ENCODE results near the gene AXIN1.
"Not testable (repeated sequence)": the region's sequence is repeated elsewhere in the genome, so short reads cannot be mapped to it uniquely, and the experiment has no call there.

Gene AXIN1

DNA sequence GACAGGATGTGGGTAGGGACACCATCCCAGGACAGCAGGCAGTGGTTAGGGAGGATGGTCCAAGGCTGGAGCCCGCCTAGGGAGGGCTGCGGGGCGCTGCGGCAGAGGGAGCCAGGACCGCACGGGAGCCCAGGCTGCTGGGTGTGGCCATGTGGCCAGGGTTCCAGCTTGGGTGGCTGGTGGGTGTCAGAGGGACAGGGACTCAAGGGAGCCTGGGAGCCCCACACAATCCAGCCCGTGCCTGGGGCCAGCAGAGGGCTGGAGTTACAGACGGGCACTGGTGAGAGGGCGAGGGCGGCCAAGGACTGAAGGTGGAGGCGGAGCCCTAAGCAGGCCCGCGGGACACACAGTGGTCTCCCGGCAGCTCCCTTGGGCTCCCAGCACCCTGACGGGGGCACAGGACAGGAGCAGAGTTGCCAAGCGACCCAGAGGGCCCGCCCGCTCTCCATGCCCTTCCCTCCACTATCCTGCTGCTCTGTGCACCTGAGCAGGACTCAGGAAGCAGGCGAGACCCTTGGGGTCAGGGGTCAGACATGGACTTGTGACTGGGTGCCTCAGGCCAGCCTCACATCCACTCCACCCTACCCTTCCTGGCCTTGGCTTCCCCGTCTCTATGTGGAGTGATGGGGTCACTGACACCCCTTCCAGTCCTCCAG, 10.7 kb upstream of the AXIN1 start:
- in situ Hi-C loops (cut with MboI; ENCODE audit: low pct_unique_long_range_greater_than_20kb, low sequenced_read_pairs, unreplicated experiment) = no loop called here
- TF ChIP-seq, protein P1, sequence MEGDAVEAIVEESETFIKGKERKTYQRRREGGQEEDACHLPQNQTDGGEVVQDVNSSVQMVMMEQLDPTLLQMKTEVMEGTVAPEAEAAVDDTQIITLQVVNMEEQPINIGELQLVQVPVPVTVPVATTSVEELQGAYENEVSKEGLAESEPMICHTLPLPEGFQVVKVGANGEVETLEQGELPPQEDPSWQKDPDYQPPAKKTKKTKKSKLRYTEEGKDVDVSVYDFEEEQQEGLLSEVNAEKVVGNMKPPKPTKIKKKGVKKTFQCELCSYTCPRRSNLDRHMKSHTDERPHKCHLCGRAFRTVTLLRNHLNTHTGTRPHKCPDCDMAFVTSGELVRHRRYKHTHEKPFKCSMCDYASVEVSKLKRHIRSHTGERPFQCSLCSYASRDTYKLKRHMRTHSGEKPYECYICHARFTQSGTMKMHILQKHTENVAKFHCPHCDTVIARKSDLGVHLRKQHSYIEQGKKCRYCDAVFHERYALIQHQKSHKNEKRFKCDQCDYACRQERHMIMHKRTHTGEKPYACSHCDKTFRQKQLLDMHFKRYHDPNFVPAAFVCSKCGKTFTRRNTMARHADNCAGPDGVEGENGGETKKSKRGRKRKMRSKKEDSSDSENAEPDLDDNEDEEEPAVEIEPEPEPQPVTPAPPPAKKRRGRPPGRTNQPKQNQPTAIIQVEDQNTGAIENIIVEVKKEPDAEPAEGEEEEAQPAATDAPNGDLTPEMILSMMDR (IDR thresholded peaks at IDR 0.05; ENCODE audit: extremely low read depth, insufficient read depth, missing control alignments) = no peak
- no peak for DNase-seq (ENCODE audit: low spot score)

DNA sequence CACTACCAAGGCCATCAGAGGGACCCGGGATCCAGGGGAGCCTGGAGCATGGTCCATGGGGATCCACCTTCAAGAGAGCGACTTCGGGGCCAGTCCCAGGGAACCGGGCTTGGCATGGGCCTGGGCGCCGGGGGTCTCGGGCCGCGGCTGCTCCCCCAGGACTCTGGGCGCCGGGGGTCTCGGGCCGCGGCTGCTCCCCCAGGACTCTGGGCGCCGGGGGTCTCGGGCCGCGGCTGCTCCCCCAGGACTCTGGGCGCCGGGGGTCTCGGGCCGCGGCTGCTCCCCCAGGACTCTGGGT, 10.1 kb upstream of the AXIN1 start:
- DNase-seq (ENCODE audit: low spot score); in situ Hi-C loops (cut with MboI; ENCODE audit: low pct_unique_long_range_greater_than_20kb, low sequenced_read_pairs, unreplicated experiment): not testable (repeated sequence)

DNA sequence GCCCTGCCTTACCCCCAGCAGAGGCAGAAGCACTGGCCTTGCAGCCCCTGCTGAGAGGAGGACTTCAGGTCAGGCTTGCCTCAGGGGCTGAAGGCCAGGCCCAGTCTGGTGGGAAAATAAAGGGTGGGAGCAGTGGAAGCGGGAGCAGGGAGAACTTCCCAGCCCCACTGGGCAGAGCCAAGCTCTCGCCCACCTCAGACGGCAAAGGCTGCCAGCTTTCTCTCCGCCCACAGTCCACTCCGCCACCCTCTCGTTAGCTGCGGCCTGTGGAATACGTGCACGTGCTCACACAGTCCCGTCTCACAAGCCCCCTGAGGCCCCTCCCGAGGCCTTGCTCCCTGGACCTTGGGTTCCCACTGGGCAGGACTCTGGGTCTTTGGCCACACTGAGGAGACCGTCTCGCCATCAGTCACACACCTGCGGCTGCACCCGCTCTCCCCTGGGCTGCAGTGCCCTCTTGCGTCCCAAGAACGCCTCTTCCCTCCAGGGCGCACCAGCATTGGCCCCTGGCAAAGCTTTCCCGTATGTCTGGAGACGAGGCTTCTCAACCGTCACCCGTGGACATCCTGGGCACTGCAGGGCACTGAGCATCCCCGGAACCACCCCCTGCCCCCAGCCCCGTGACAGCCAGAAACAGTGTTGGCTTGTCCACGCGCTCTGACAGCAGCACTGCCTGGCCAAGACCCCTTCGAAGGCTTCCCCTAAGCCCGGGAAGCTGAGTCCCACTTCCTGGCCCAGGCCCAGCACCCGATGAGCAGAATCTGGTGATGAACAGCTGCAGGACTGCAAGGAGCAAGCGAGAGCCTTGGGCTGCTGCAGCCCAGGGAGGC, 9.6 kb upstream of the AXIN1 start:
- in situ Hi-C loops (cut with MboI; ENCODE audit: low pct_unique_long_range_greater_than_20kb, low sequenced_read_pairs, unreplicated experiment) = no loop called here
- DNase-seq (ENCODE audit: low spot score) = peak; percentile 96

DNA sequence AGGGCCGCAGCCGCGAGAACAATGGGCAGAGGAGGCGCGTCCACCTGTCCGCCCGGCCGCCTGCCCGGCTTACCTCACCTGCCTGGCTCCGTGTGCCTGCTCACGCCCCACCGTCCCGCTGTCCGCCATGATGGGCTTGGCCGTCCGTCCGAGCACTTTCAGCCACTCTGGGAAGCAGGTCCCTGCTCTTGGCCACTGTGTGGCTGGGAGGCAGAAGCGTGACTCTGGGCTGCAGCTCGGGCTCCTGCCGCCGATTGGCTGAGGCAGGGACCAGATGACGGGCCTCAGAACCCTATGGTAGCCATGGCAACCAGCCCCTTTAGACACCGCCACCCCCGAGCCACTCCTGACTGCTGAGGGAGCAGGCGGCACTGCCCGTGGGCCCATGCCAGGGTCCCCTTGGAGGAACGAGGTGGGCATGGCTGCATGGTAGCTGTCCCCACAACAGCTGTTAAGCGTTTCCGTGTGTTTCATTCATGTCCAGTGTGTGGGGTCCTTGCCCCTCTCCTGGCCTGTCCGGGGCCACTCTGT, 8.9 kb upstream of the AXIN1 start:
- in situ Hi-C loops (cut with MboI; ENCODE audit: low pct_unique_long_range_greater_than_20kb, low sequenced_read_pairs, unreplicated experiment) = no loop called here
- TF ChIP-seq, protein P1 (IDR thresholded peaks at IDR 0.05; ENCODE audit: extremely low read depth, insufficient read depth, missing control alignments) = no peak
- DNase-seq (ENCODE audit: low spot score) = no peak

More for the DNA sequence above, 9.6 kb upstream of the AXIN1 start:
- TF ChIP-seq, protein P1 (IDR thresholded peaks at IDR 0.05; ENCODE audit: extremely low read depth, insufficient read depth, missing control alignments) = peak; percentile 96

DNA sequence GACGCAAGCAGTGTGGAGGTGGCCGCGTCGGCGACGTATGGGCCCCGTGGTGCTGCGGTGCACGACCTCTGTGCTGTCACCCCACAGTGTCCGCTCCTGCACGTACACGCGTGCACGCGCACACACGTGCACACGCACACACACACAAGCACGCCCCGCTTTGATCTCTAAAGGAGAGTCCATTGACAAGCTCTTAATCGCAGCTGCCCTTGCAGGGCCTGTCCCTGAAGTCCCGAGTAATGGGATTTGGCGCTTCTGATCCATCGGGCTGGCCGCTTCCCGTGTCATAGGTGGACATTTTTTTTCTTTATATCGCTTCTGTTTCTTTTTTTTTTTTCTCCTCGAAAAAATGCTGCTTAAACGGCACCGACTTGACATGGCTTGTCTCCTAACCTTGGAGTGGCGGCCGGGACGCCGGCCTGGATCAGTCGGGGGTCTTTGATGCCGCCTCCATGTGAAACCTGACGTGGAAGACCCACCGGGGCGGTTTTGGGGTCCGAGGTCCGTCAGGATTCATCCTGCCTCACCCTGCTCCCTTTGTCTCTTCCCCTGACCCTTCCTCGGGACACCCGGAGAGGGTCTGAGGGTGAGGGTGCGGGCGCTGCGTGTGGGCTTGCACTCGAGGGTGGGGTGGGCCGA, 8.3 kb upstream of the AXIN1 start:
- no peak for DNase-seq (ENCODE audit: low spot score)
- in situ Hi-C loops (cut with MboI; ENCODE audit: low pct_unique_long_range_greater_than_20kb, low sequenced_read_pairs, unreplicated experiment) = no loop called here
- TF ChIP-seq, protein P1 (IDR thresholded peaks at IDR 0.05; ENCODE audit: extremely low read depth, insufficient read depth, missing control alignments) = no peak

DNA sequence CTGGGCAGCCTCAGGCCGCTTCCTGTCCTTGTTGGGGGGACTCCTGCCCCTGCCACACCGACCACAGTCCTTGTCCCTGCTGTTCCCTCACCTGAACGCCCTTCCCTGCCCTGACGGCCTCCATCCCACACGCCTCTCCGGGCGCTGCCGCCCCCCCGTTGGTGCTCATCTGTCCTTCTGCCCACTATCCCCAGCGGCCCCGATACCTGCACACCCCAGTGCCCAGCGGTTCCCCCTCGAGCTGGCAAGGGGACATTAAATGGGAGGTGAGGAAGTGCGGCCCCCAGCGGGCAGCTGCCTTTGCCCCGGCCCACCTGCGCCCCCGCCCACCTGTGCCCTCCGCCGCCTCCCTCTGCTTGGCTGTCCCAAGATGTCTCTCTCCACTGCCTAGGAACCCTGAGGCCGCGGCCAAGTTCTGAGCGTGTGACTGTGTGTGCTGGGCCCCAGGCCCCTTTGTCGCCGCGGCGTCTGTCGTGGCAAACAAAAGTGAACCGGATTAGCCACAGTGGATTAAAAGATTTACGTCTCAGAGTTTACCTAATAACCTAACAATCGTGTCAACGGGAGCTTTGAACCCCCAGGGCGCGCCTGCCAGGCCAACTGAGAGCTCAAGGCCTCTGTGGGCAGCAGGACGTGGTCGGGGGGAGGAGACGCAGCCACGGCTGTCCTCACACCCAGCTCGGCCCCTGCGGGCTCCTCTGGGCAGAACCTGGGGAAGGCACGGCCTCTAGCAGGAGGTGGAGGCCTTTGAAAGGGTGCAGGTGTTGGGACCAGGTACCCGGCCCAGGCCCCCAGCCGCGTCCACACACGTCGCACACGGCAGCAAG, 7.6 kb upstream of the AXIN1 start:
- DNase-seq (ENCODE audit: low spot score) = no peak
- TF ChIP-seq, protein P1 (IDR thresholded peaks at IDR 0.05; ENCODE audit: extremely low read depth, insufficient read depth, missing control alignments) = no peak
- in situ Hi-C loops (cut with MboI; ENCODE audit: low pct_unique_long_range_greater_than_20kb, low sequenced_read_pairs, unreplicated experiment) = no loop called here
